HepG2 (cell line): ENCODE data around the gene CNEP1R1. TPM values are rescaled to one million over a fixed set of nuclear protein-coding genes. Genes with fewer than 3 reads are reported as not detected.
A peak's percentile ranks its signal among the peaks of the same experiment; 100 is the strongest.

Experiments used
- AGO2 ChIP-seq: fragments of 200-400 bp; formaldehyde crosslinking; optimal IDR thresholded peaks from 2 replicates; pipeline ENCODE3; 2017; ENCODE audit warnings: mild to moderate bottlenecking, low read depth, low read length, moderate library complexity
- AHR ChIP-seq: IDR thresholded peaks from 2 replicates; pipeline ENCODE4 v1.6.1; 2018; ENCODE audit warnings: missing genetic modification reagents, missing compliant biosample characterization
- ARNT ChIP-seq: fragments of 450-650 bp; IDR thresholded peaks from 2 replicates; pipeline ENCODE4 v1.6.1; 2017
- ARNTL ChIP-seq: sonication (generic); formaldehyde crosslinking; IDR thresholded peaks from 2 replicates; pipeline ENCODE4 v1.4.0; 2020; ENCODE audit warnings: mild to moderate bottlenecking, missing genetic modification reagents
- CEBPZ ChIP-seq: IDR thresholded peaks from 2 replicates; pipeline ENCODE4 v1.6.1; 2012; ENCODE audit warnings: low read length, improper control_type of control experiment
- CHCHD3 ChIP-seq: sonication (generic); formaldehyde crosslinking; IDR thresholded peaks from 2 replicates; pipeline ENCODE4 v1.8.0; 2022; ENCODE audit warnings: mild to moderate bottlenecking, missing genetic modification reagents, moderate library complexity
- HMGXB3 ChIP-seq: sonication (generic); formaldehyde crosslinking; IDR thresholded peaks from 2 replicates; pipeline ENCODE4 v1.4.0; 2020; ENCODE audit warnings: missing genetic modification reagents, borderline replicate concordance
- NCOR1 ChIP-seq: fragments of 200-600 bp; sonication (generic); IDR thresholded peaks from 2 replicates; pipeline ENCODE4 v1.7.0; 2017; ENCODE audit warnings: antibody characterized with exemption, low read length, borderline replicate concordance
- PAXIP1 ChIP-seq: sonication (generic); formaldehyde crosslinking; conservative IDR thresholded peaks from 2 replicates; pipeline ENCODE4 v1.4.0; 2020; ENCODE audit warnings: mild to moderate bottlenecking, missing genetic modification reagents, moderate library complexity
- RARA ChIP-seq: IDR thresholded peaks from 2 replicates; pipeline ENCODE4 v1.6.1; 2016; ENCODE audit warnings: missing genetic modification reagents, missing compliant biosample characterization
- TCF12 ChIP-seq, 2 experiments: fragments of 450-650 bp in 1 of 2; sonication (generic) in 1 of 2; formaldehyde crosslinking in 1 of 2; IDR thresholded peaks; 2 replicates each; pipeline versions ENCODE4 v1.6.1 to v1.8.0; 2017 to 2022; ENCODE audit warnings: antibody characterized with exemption in 1 of 2, mild to moderate bottlenecking in 1 of 2, missing genetic modification reagents in 1 of 2, moderate library complexity in 1 of 2
- ZNF460 ChIP-seq: sonication (generic); formaldehyde crosslinking; IDR thresholded peaks from 2 replicates; pipeline ENCODE4 v1.5.1; 2020; ENCODE audit warnings: missing genetic modification reagents, mild to moderate bottlenecking, borderline replicate concordance
- ZNF704 ChIP-seq: sonication (generic); formaldehyde crosslinking; IDR thresholded peaks from 2 replicates; pipeline ENCODE4 v1.8.1; 2023; ENCODE audit warnings: mild to moderate bottlenecking, inconsistent platforms, moderate library complexity, missing genetic modification reagents, borderline replicate concordance
- polyA plus RNA-seq, 8 experiments: library from polyadenylated mRNA; depleted of rRNA in 3 of 8; stranded (reverse) in 7 of 8; unstranded in 1 of 8; fragments of >200 nt; fragmentation: Illumina TruSeq in 4 of 8; extraction: Trizol in 4 of 8; gene quantifications; 2 replicates each; pipeline versions ENCODE4 v1.2.1 to v1.2.3, GENCODE V29; 2011 to 2016; ENCODE audit warnings: low read depth in 4 of 8, missing spikeins in 1 of 8, mixed read lengths in 1 of 8; ENCODE audit not compliant: insufficient read depth in 1 of 8
- total RNA-seq, 5 experiments: library from RNA; depleted of rRNA; stranded (reverse); fragments of >200 nt; fragmentation: Illumina TruSeq; extraction: Trizol; gene quantifications; 2 replicates each; pipeline ENCODE4 v1.2.3, GENCODE V29; 2016; ENCODE audit warnings: low read depth in 1 of 5

CNEP1R1 gene
- total and polyA plus RNA-seq, 2 of the 13 experiments (the other 11 are each of a cell fraction or from before 2014, with no cell fraction given) = 23.6 to 26.8 TPM

- TF ChIP-seq ZNF704 (CRISPR knock-in tag) (peak; percentile 93), HMGXB3 (CRISPR knock-in tag) (peak; percentile 100), ARNT (no peak), CHCHD3 (CRISPR knock-in tag) (no peak), CEBPZ (no peak), RARA (CRISPR knock-in tag) (peak; percentile 31; the same call in 1 of the 2 replicates), ARNTL (peak; percentile 66; the same call in 1 of the 2 replicates), AGO2 (peak; percentile 61), ZNF460 (no peak; the same call in 1 of the 2 replicates), PAXIP1 (CRISPR knock-in tag) (peak; percentile 65), AHR (CRISPR knock-in tag) (peak; percentile 61; the same call in 1 of the 2 replicates), TCF12 (IDR thresholded peaks at IDR 0.05) (no peak), TCF12 (CRISPR knock-in tag; IDR thresholded peaks at IDR 0.05) (peak; percentile 84; the same call in 1 of the 2 replicates), NCOR1 (peak; percentile 18; the same call in 1 of the 2 replicates)
Observed at GRCh38 chr16:50024684-50025536, at the start of gene CNEP1R1 (continued).
